Measurements from ENCODE around the gene PHF11.

Gene PHF11

GRCh38 chr13:49499889-49500660, 4.3 kb downstream of the PHF11 start:
- DNase-seq, result no peak

- no peak for DNase-seq
Measured at GRCh38 chr13:49502954-49503353, 7.2 kb downstream of the PHF11 start.

DNA sequence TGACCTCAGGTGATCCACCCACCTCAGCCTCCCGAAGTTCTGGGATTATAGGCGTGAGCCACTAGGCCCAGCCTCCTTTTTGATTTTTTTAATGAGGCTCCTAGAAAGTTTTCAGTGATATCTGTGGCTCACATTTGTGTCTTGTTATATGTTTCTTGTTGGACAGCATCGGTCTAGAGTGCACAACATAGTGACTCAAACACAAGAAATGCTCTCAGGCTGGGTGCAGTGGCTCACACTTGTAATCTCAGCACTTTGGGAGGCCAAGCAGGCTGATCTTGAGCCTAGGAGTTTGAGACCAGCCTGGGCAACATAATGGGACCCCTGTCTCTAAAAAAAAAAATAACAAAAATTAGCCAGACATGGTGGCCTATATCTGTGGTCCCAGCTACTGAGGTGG, 8.2 kb downstream of the PHF11 start:
- no peak for DNase-seq

GRCh38 chr13:49512578-49512977, 16.8 kb downstream of the PHF11 start:
- DNase-seq, result no peak

DNA sequence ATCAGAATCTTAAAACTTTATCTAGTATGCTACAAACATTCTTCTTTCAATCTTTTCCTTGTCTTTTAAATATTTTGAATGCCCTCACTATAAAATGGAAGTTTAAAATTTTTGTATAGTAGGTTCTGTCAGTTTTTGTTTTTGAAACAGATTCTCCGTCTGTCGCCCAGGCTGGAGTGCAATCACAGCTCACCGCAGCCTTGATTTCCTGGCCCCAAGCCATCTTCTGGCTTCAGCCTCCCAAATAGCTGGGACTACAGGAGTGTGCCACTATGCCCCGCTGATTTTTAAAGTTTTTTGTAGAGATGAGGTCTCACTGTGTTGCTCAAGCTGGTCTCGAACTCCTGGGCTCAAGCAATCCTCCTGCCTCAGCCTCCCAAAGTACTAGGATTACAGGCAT, 20.7 kb downstream of the PHF11 start:
- DNase-seq, result no peak

DNA sequence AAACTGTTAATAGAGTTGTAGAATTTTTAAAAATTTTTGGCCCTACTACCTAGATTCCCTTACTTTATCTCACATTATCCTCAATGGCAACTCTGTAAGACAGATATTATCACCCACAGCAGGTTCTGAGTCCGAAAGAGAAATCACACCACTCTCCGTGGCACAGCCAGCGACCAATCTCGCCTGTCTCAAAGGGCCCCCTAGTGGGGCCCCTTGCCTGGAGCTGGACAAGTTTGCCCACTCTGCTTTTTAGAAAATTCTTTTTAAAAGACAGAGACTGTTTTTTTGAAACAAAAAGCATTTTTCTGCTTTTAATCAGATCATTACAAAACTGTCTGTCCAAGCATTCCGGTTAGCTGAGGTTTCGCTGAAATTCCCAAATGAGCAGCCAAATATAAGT, 21.7 kb downstream of the PHF11 start:
- no peak for DNase-seq

GRCh38 chr13:49521224-49521623, 25.5 kb downstream of the PHF11 start:
- no peak for DNase-seq

DNA sequence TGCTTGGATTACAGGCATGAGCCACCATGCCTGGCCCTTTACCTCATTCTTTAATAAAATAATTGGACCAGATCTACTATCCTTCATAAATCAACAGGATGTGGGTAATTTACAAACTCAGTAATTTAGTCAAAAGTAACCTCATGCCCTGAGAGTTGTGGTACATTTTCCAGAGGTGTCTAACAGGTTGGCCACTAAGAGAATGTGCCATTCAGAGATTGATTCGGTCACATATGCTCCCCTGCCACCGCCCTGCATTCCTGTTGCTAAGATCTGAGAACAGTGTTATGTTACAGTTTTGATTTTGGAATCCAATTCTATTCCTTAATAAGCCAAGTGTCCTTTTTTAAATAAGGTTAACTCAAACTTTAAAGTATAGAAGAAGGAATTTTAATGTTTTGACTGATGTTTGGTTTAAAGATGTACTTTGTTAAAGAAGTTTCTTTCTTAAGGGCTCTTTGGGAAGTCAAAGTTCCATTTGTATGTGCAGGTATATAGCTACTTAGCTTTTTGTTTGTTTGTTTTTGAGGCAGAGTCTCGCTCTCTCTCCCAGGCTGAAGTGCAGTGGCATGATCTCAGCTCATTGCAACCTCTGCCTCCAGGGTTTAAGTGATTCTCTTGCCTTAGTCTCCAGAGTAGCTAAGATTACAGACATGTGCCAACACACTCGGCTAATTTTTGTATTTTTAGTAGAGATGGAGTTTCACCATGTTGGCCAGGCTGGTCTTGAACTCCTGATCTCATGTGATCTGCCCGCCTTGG, 29.2 kb downstream of the PHF11 start:
- no peak for DNase-seq

GRCh38 chr13:49527123-49527522, 31.4 kb downstream of the PHF11 start:
- no peak for DNase-seq

DNA sequence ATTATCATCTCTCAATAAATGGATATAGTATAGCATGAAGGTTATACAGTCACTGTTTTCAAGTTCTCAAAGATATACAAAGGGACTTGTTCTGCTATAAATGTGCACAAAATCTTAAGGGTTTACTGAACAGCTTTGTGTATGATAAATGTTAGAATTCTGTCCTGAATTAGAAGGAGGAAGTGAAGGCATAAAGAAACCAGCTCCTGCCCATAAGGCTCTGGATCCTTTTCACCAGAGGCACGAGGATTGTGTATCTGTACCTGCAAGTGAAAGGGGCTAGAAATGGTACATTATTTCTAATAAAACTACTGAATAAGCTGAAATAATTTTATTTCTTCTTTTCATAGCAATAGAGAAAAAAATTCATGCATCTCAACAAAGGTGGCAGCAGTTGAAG, 32.4 kb downstream of the PHF11 start:
- DNase-seq, result no peak

GRCh38 chr13:49530457-49530856, 34.7 kb downstream of the PHF11 start:
- no peak for DNase-seq

DNA sequence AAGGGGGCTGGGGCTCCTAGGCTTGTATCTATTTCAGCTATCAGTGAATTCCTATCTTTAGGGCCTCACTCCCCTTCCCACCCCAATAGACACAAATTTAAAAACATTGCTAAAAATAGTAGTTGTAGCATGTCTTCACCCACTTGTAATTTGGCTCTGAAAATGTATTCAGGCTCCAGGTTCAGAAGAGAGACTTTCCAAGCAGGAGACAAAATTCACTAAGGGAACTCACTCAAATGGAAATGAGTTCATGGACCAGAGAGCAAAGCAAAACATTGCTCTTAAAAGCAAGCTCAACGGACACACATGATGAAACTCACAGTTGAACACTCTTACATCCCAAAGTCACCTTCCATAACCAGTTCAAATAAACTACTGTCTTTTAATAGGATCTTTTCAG, 36.8 kb downstream of the PHF11 start:
- DNase-seq, result no peak

- no peak for DNase-seq
Measured at GRCh38 chr13:49533011-49533410, 37.3 kb downstream of the PHF11 start.

- no peak for DNase-seq
Measured at GRCh38 chr13:49533591-49534269, 38.0 kb downstream of the PHF11 start.

DNA sequence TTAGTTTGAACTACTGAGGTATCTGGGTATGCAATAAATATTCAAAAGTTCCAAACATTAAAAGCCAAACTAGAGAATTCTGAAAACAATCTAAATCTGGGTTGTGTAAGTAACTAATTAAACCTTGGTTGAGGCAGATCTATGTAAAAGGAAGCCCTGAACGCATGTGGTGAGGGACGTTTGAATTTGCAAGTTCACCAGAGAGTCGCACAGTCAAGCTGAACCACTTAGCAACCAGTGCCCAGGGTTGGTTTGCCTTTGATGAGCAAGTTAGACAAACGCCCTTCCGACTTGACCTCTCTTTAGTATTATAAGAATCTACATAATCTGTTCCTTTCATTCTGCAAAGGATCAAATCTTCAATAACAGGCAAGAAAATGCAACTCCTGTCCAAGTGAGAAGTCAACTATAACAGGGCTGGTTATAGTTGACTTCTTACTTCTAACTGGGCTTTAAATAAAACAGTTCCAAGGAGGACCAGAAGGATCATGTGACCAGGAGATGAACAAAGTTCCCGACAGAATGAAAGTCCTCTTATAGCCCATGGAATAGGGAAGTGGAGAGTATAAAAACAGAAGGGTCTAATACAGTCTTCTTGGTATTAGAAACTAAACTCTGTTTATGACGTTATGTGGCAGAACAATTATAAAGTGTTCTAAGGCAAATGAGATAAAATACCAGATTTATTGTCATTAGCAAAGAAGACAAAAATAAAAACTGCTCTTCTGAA, 40.6 kb downstream of the PHF11 start:
- DNase-seq, result no peak

- no peak for DNase-seq
Measured at GRCh38 chr13:49538404-49538803, 42.7 kb downstream of the PHF11 start.

GRCh38 chr13:49539313-49539712, 43.6 kb downstream of the PHF11 start:
- no peak for DNase-seq

GRCh38 chr13:49539746-49540145, 44.0 kb downstream of the PHF11 start:
- no peak for DNase-seq

DNA sequence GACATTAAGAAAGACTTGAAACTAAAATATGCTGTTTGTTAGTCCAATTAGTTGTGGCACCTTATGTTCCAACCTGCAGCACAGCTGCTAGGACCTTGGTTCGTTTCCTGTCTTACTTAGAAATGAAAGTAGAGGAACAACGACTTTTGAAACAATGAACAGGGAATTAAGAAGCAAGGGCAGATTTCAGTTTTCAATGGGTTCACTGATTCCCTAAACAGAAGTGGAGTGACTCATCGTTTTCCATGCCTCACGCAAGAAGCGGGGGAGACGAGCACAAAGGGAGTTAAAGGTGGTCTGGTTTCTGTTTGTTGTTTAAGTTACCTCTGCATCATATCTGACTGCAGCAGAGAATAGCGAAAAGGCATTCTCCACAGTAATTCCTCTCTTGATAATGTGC, 44.8 kb downstream of the PHF11 start:
- DNase-seq, result no peak

- DNase-seq, result no peak
Measured at GRCh38 chr13:49543656-49544055, 47.9 kb downstream of the PHF11 start.

GRCh38 chr13:49545661-49546060, 49.9 kb downstream of the PHF11 start:
- no peak for DNase-seq

DNA sequence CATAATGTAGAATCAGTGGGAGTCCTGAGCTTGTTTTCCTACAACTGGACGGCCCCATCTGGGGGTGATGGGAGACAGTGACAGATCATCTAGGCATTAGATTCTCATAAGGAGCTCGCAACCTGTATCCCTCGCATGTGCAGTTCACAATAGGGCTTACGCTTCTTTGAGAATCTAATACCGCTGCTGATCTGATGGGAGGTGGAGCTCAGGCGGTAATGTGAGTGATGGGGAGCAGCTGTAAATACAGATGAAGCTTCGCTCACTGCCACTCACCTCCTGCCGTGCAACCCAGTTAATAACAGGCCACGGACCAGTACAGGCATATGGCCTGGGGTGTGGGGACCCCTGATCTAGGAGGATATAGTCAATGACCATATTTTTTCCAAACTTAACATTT, 50.8 kb downstream of the PHF11 start:
- DNase-seq, result no peak

GRCh38 chr13:49549289-49549688, 53.5 kb downstream of the PHF11 start:
- DNase-seq, result no peak

All from activated CD4-positive, alpha-beta T cell treated with anti-CD3 and anti-CD28 coated beads, Interleukin-2, amount 50 U/mL, for 1 hour (primary cell).